Ectodermal cell (in vitro differentiated cells): ENCODE measurements around the gene CDKN2AIP.
"Not testable (repeated sequence)": the region's sequence is repeated elsewhere in the genome, so short reads cannot be mapped to it uniquely, and the experiment has no call there.

ENCODE experiments used
- H3K27ac ChIP-seq: 2 replicates; pipeline ENCODE4 v1.7.0; 2013; ENCODE audit warnings: mild to moderate bottlenecking, low read depth, low read length; ENCODE audit not compliant: insufficient read depth, poor library complexity, severe bottlenecking
- H3K27me3 ChIP-seq: 2 replicates; pipeline ENCODE4 v1.7.0; 2013; ENCODE audit warnings: mild to moderate bottlenecking, low read length; ENCODE audit not compliant: insufficient read depth, control insufficient read depth, poor library complexity, severe bottlenecking
- H3K36me3 ChIP-seq: one replicate; pipeline ENCODE4 v1.7.0; 2013; ENCODE audit warnings: low read length; ENCODE audit not compliant: control insufficient read depth, insufficient read depth
- H3K4me1 ChIP-seq: one replicate; pipeline ENCODE4 v1.7.0; 2013; ENCODE audit warnings: low read length; ENCODE audit not compliant: control insufficient read depth, insufficient read depth
- H3K4me3 ChIP-seq: 2 replicates; pipeline ENCODE4 v1.7.0; 2013; ENCODE audit warnings: low read depth, low read length, control low read depth; ENCODE audit not compliant: insufficient read depth
- H3K9me3 ChIP-seq: 2 replicates; pipeline ENCODE4 v1.7.0; 2013; ENCODE audit warnings: mild to moderate bottlenecking, low read length, moderate library complexity; ENCODE audit not compliant: control insufficient read depth
- WGBS, 2 experiments: methylation state at CpG; one replicate each; pipeline ENCODE4 v1.1.7; 2013; ENCODE audit warnings: missing lambda C conversion rate in 2 of 2; 5-methylcytosine and 5-hydroxymethylcytosine counted together

Gene CDKN2AIP

DNA sequence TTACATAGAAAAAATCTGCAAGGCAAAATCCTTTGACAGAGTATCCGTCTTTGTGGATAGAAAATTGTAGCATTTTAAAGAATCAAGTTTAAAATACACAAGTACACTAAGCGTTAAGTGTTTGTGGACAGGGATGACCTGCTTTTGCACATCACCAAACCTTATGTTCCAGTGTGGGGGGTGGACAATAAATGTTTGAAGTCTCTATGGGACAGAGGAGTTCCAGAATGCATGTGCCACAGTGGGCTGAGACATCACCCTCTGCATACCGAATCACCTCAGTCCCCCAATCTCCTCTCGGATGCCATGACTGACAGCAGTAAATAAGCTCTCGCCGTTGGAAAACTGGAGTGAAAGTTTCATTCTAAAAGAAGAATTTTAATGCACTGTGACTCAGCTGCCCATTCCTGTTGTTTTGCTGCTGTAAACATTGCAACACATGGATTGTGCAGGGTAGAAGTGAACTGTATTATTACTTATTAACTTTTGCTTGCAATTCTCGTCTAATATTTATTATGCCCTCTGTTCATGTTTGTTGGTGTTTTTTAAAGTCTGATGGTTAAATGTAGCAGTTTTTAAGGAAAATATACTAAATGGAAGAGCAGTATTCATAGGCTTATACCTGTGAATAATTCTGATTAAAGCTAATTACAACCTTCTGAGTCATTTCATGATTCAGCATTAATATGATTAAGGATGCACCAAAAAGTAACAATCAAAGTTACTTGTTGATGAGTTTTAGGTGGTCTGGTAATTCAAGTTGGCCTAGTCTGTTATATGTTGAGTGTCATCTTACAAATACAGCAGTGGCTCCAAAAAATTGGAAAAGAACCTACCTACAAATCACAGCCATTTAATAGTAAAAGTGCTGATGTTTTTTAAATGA lies 24.0 kb downstream of the CDKN2AIP start:
- 76 to 81% methylated on average over 5 to 7 of the region's 7 CpGs for WGBS, 2 experiments
- H3K4me3 ChIP-seq, result no peak overlapping the region
- H3K9me3 ChIP-seq, result no peaks in the 10 kb centered on the region
- no peaks in the 10 kb centered on the region for H3K4me1 ChIP-seq
- H3K27me3 ChIP-seq, result no peaks in the 10 kb centered on the region
- no peaks in the 10 kb centered on the region for H3K36me3 ChIP-seq
- H3K27ac ChIP-seq, result no peak overlapping the region

DNA sequence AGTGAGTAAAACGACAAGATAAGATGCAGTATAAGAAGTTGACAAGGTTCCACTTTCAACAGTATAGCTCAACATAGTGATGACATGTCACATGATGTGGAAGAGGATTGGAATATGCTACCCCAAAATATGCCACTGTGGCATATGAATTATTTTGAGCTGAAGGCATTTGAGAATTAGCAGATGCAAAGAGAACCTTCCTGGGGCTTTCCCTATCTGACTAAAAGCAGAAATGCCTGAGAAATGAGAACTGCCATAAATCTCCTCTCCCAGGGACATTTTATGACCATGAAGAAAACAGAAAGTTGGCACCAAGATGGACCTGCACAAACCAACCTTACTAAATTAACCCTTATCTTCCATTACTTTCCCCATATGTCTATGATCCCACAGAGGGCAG lies 24.8 kb downstream of the CDKN2AIP start:
- Histone ChIP-seq H3K36me3 (no peaks in the 10 kb centered on the region), H3K4me3 (no peak overlapping the region), H3K9me3 (no peaks in the 10 kb centered on the region), H3K27ac (no peak overlapping the region), H3K4me1 (no peaks in the 10 kb centered on the region), H3K27me3 (no peaks in the 10 kb centered on the region)
- WGBS, 2 experiments, result 96 to 97% methylated on average over 1 of the region's 1 CpG

DNA sequence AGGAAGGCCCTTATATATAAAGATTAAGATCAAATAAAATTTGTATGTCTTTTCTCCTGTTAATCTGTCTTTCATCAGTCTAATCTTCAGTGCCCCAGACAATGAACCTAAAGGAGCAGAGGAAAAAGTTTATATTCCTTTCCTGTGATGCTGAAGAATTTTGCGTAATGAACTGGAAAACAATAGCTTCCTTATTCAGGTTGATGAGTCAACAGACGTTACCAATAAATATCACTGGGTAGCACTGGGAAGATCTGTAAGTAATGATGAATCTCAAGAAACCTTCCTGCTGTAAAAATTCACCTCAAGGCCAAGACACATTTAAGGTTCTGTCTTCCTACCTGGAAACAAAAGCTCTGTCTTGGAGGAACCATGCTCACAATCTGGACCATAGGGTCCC lies 25.5 kb downstream of the CDKN2AIP start:
- Histone ChIP-seq H3K27me3 (no peaks in the 10 kb centered on the region), H3K27ac (no peak overlapping the region), H3K36me3 (no peaks in the 10 kb centered on the region), H3K4me3 (no peak overlapping the region), H3K4me1 (no peaks in the 10 kb centered on the region), H3K9me3 (no peaks in the 10 kb centered on the region)
- WGBS, 2 experiments, result 98 to 100% methylated on average over 2 of the region's 2 CpGs

DNA sequence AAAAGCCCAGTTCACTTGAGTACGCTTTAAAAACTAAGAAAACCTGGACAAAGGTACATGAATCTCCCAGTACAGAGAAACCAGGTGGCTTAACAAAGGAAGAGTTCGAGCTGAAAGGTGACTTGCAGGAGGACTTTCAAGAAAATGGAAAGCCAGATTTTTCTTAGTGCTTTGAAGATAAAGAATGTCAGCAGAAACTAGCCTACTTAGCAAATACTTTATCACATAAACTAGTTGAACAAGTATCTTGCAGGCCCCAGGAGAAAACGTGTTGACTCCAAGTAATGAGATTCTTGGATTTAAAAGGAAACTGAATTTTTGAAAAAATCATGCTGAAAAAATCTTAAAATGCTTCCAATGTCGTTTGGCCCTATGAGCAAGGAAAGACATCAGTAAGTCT lies 26.4 kb downstream of the CDKN2AIP start:
- Histone ChIP-seq H3K27ac (no peak overlapping the region), H3K4me3 (no peak overlapping the region), H3K36me3 (no peaks in the 10 kb centered on the region), H3K9me3 (no peaks in the 10 kb centered on the region), H3K27me3 (no peaks in the 10 kb centered on the region), H3K4me1 (no peaks in the 10 kb centered on the region)
- 83 to 86% methylated on average over 4 of the region's 4 CpGs for WGBS, 2 experiments

DNA sequence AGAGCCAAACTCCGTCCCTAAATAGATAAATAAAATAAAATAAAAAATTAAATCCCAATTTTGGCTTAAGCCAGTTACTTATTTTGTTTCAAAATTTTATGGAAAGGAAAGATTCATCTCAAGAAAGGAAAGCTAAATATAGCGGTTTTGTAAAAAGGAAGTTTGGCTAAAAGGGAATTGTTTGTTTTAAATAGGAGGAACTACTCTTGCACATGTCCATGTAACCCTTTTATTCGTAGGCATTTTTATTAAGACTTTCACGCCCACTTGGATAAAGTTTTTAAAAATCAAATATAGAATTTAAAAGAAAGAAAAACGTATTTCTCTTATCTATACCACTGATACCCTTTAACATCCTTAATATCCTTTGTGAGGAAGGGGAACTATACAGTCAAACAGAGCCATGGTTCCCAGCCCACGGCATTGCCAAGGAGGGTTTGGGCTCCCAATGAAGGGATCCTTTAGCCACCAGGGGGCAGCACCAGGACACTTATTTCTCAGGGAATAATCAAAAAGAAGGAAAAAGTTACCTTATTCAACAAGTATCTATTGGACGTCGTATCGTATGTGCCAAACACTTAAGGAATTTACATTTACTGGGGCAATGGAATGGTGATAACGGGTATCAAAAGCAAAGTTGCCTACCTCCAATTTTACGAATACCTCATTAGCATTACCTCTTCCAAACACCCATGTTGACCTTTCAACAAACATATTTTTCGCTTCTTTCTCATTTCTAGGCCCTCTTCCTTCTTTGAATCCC lies 27.7 kb downstream of the CDKN2AIP start:
- Histone ChIP-seq H3K27me3 (no peaks in the 10 kb centered on the region), H3K36me3 (no peaks in the 10 kb centered on the region), H3K27ac (no peak overlapping the region), H3K9me3 (no peaks in the 10 kb centered on the region), H3K4me3 (no peak overlapping the region), H3K4me1 (no peaks in the 10 kb centered on the region)
- WGBS, 2 experiments, result 44 to 52% methylated on average over 9 to 12 of the region's 12 CpGs

DNA sequence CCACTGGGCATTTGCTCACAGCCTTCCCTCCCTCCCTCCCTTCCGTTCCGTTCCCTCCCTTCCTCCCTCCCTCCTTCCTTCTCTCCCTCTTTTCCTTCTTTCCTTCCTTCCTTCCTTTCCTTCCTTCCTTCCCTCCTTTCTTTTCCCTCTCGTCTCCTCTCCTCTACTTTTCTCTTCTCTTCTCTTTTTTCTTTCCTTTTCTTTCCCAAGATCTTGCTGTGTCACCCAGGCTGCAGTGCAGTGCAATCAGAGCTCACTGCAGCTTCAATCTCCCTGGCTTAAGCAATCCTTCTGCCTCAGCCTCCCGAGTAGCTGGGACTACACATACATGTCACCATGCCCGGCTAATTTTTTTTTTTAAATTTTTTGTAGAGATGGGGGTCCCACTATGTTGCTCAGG lies 33.7 kb downstream of the CDKN2AIP start:
- no peaks in the 10 kb centered on the region for H3K36me3 ChIP-seq
- H3K4me1 ChIP-seq, result no peaks in the 10 kb centered on the region
- no peak overlapping the region for H3K27ac ChIP-seq
- WGBS, 2 experiments, result 78% methylated on average over 5 of the region's 5 CpGs
- H3K27me3 ChIP-seq, result no peaks in the 10 kb centered on the region
- H3K4me3 ChIP-seq, result no peak overlapping the region
- no peaks in the 10 kb centered on the region for H3K9me3 ChIP-seq

DNA sequence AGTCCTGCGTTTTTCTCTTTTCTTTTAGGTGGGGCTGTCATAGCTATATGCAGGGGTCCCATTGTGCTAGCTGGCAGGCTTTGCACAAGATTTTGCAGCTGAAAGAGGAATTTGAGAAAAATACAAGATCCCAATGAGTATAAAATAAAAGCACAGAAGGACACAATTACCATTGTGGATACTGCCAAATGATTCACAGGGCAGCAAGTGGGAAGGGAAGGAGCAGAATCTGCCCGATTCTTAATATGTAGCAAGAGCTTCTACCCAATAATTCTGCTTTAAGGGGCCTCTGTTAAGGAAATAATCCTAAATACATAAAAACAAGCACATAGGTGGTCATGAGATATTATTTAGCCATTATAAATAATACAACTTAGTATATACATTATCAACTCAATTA lies 34.5 kb downstream of the CDKN2AIP start:
- Histone ChIP-seq H3K4me1 (no peaks in the 10 kb centered on the region), H3K27ac (no peak overlapping the region)
- 86 to 90% methylated on average over 2 of the region's 2 CpGs for WGBS, 2 experiments

DNA sequence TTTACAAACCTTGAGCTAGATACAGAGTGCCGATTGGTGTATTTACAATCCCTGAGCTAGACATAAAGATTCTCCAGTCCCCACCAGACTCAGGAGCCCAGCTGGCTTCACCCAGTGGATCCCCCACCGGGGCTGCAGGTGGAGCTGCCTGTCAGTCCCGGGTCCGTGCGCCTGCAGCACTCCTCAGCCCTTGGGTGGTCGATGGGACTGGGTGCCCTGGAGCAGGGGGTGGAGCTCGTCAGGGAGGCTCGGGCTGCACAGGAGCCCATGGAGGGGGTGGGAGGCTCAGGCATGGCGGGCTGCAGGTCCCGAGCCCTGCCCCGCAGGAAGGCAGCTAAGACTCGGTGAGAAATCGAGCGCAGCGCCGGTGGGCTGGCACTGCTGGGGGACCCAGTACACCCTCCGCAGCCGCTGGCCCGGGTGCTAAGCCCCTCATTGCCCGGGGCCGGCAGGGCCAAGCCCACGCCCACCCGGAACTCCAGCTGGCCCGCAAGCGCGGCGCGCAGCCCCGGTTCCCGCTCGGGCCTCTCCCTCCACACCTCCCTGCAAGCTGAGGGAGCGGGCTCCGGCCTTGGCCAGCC lies 38.2 kb downstream of the CDKN2AIP start:
- not testable (repeated sequence) for H3K27ac ChIP-seq, H3K36me3 ChIP-seq, H3K4me3 ChIP-seq, H3K4me1 ChIP-seq, H3K9me3 ChIP-seq, H3K27me3 ChIP-seq
- WGBS, 2 experiments, result 94 to 95% methylated on average over 33 of the region's 33 CpGs

More for the DNA sequence above, 34.5 kb downstream of the CDKN2AIP start:
- Histone ChIP-seq H3K27me3 (no peaks in the 10 kb centered on the region), H3K36me3 (no peaks in the 10 kb centered on the region), H3K4me3 (no peak overlapping the region), H3K9me3 (no peaks in the 10 kb centered on the region)

DNA sequence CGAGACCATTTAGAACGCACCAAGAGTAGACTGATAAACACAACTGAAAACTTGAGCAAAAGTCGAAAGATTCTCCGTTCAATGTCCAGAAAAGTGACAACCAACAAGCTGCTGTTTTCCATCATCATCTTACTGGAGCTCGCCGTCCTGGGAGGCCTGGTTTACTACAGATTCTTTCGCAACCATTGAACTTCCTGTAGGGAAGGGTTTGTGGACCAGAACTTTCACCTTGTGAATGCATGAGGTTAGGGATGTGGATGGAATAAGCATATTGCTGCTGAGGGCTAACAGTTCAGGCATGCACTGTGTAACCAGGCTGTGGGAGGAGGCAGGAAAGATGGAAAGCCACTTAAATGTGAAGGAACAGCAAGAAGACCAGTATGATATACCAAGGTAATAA lies 39.6 kb downstream of the CDKN2AIP start:
- Histone ChIP-seq H3K9me3 (no peaks in the 10 kb centered on the region), H3K27ac (no peak overlapping the region), H3K36me3 (no peaks in the 10 kb centered on the region), H3K4me3 (no peak overlapping the region), H3K27me3 (no peaks in the 10 kb centered on the region), H3K4me1 (no peaks in the 10 kb centered on the region)
- WGBS, 2 experiments, result 97 to 98% methylated on average over 7 of the region's 7 CpGs
